Measurements from ENCODE around the gene MAMDC4.

GRCh38 chr9:136805207-136805740, 46.9 kb upstream of the MAMDC4 start:
- TF ChIP-seq, protein P1, sequence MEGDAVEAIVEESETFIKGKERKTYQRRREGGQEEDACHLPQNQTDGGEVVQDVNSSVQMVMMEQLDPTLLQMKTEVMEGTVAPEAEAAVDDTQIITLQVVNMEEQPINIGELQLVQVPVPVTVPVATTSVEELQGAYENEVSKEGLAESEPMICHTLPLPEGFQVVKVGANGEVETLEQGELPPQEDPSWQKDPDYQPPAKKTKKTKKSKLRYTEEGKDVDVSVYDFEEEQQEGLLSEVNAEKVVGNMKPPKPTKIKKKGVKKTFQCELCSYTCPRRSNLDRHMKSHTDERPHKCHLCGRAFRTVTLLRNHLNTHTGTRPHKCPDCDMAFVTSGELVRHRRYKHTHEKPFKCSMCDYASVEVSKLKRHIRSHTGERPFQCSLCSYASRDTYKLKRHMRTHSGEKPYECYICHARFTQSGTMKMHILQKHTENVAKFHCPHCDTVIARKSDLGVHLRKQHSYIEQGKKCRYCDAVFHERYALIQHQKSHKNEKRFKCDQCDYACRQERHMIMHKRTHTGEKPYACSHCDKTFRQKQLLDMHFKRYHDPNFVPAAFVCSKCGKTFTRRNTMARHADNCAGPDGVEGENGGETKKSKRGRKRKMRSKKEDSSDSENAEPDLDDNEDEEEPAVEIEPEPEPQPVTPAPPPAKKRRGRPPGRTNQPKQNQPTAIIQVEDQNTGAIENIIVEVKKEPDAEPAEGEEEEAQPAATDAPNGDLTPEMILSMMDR (IDR thresholded peaks at IDR 0.05): no peak
- no peak for TF ChIP-seq POLR2A (IDR thresholded peaks at IDR 0.05)

All from adrenal gland (tissue), 5 donors.